Central memory CD4-positive, alpha-beta T cell (primary cell): Measurements from ENCODE around the gene QTRT2.

ENCODE experiments used
- DNase-seq: peaks from one replicate; pipeline ENCODE4 v3.0.0; 2022

Gene QTRT2

GRCh38 chr3:114079761-114080160 is 23.2 kb downstream of the QTRT2 start:
- DNase-seq: no peak

GRCh38 chr3:114080201-114080600 is 23.7 kb downstream of the QTRT2 start:
- no peak for DNase-seq

- no peak for DNase-seq
These were observed 24.5 kb downstream of the QTRT2 start for GRCh38 chr3:114081037-114081436.

GRCh38 chr3:114083112-114083511 is 26.6 kb downstream of the QTRT2 start:
- no peak for DNase-seq

- DNase-seq: no peak
These were observed 29.8 kb downstream of the QTRT2 start for GRCh38 chr3:114086356-114086755.

GRCh38 chr3:114089675-114090074 is 33.1 kb downstream of the QTRT2 start:
- DNase-seq: no peak

- DNase-seq: no peak
These were observed 35.8 kb downstream of the QTRT2 start for GRCh38 chr3:114092151-114093015.

- no peak for DNase-seq
These were observed 36.5 kb downstream of the QTRT2 start for GRCh38 chr3:114093016-114093380.

- DNase-seq: no peak
These were observed 37.1 kb downstream of the QTRT2 start for GRCh38 chr3:114093596-114093995.

GRCh38 chr3:114095796-114096195 is 39.3 kb downstream of the QTRT2 start:
- no peak for DNase-seq

GRCh38 chr3:114101101-114101500 is 44.6 kb downstream of the QTRT2 start:
- no peak for DNase-seq

GRCh38 chr3:114103181-114103580 is 46.6 kb downstream of the QTRT2 start:
- no peak for DNase-seq

- DNase-seq: no peak
These were observed 47.3 kb downstream of the QTRT2 start for GRCh38 chr3:114103858-114104257.

GRCh38 chr3:114104414-114104813 is 47.9 kb downstream of the QTRT2 start:
- no peak for DNase-seq

GRCh38 chr3:114108137-114108536 is 51.6 kb downstream of the QTRT2 start:
- no peak for DNase-seq

- no peak for DNase-seq
These were observed 53.9 kb downstream of the QTRT2 start for GRCh38 chr3:114110439-114110838.

- DNase-seq: no peak
These were observed 54.7 kb downstream of the QTRT2 start for GRCh38 chr3:114111060-114111770.

GRCh38 chr3:114112696-114113095 is 56.2 kb downstream of the QTRT2 start:
- DNase-seq: no peak

- DNase-seq: no peak
These were observed 58.2 kb downstream of the QTRT2 start for GRCh38 chr3:114114719-114115118.

- no peak for DNase-seq
These were observed 58.6 kb downstream of the QTRT2 start for GRCh38 chr3:114115143-114115542.

GRCh38 chr3:114119776-114120175 is 63.2 kb downstream of the QTRT2 start:
- no peak for DNase-seq

GRCh38 chr3:114120211-114120610 is 63.7 kb downstream of the QTRT2 start:
- no peak for DNase-seq

- no peak for DNase-seq
These were observed 65.6 kb downstream of the QTRT2 start for GRCh38 chr3:114122027-114122709.

GRCh38 chr3:114126461-114126860 is 69.9 kb downstream of the QTRT2 start:
- DNase-seq: no peak
